Upper lobe of left lung (tissue), 6 donors: ENCODE measurements around the gene FBXO34. TPM values are rescaled to one million over a fixed set of nuclear protein-coding genes. Genes with fewer than 3 reads are reported as not detected.

Experiments used
- ATAC-seq, 2 donors: fragments of 200-7000 bp; cut with Tn5 transposase; one replicate each; pipeline ENCODE4 v1.9.1; 2022; ENCODE audit warnings: mild to moderate bottlenecking in 2 of 2, moderate library complexity in 2 of 2; ENCODE audit not compliant: low FRiP score in 2 of 2
- DNase-seq, 2 donors: peaks; one replicate each; pipeline ENCODE4 v3.0.0-alpha.2; 2019 to 2020
- H3K27ac ChIP-seq, 4 donors: fragments of 200-600 bp; sonication (generic); one replicate each; pipeline ENCODE4 v1.5.1; 2016 to 2019
- H3K27me3 ChIP-seq, 4 donors: fragments of 200-600 bp; sonication (generic); one replicate each; pipeline ENCODE4 v1.5.1; 2017 to 2019
- H3K36me3 ChIP-seq, 4 donors: fragments of 200-600 bp; sonication (generic); one replicate each; pipeline ENCODE4 v1.5.1; 2016 to 2019
- H3K4me1 ChIP-seq, 4 donors: fragments of 200-600 bp; sonication (generic); one replicate each; pipeline ENCODE4 v1.5.1; 2018 to 2019
- H3K4me3 ChIP-seq, 4 donors: fragments of 200-600 bp; sonication (generic); one replicate each; pipeline ENCODE4 v1.5.1; 2017 to 2019; ENCODE audit warnings: mild to moderate bottlenecking in 2 of 4, moderate library complexity in 1 of 4
- H3K9me3 ChIP-seq, 4 donors: fragments of 200-600 bp; sonication (generic); one replicate each; pipeline ENCODE4 v1.5.1; 2018 to 2019
- EP300 ChIP-seq, 4 donors: sonication (generic); formaldehyde crosslinking; IDR thresholded peaks; one replicate each; pipeline ENCODE4 v1.5.1; 2017; ENCODE audit warnings: antibody characterized with exemption in 4 of 4, control low read depth in 2 of 4
- POLR2A ChIP-seq, 4 donors: fragments of 450-650 bp; IDR thresholded peaks; one replicate each; pipeline ENCODE4 v1.5.1; 2016 to 2017; ENCODE audit warnings: antibody characterized with exemption in 4 of 4, mild to moderate bottlenecking in 2 of 4
- POLR2AphosphoS5 ChIP-seq, 2 donors: sonication (generic); formaldehyde crosslinking; IDR thresholded peaks; one replicate each; pipeline ENCODE4 v1.5.1; 2017; ENCODE audit warnings: antibody characterized with exemption in 2 of 2
- whole genome bisulfite sequencing, 2 donors: methylation state at CpG; one replicate each; pipeline ENCODE4 v1.1.5; 2017 to 2018; 5-methylcytosine and 5-hydroxymethylcytosine counted together
- total RNA-seq, 6 donors: library from RNA; depleted of rRNA in 4 of 6; stranded (reverse); fragments of >200 nt in 4 of 6; gene quantifications; one replicate each; pipeline versions ENCODE4 v1.1.0 to v1.2.1, GENCODE V29; 2016 to 2021
- TF ChIP-seq, protein P1 (sequence below), 6 experiments: fragments of 450-650 bp in 4 of 6; fragments of 200-600 bp in 2 of 6; sonication (generic) in 2 of 6; IDR thresholded peaks; one replicate each; pipeline ENCODE4 v1.5.1; 2016 to 2019; ENCODE audit warnings: antibody characterized with exemption in 6 of 6
- donor health status: DM: no; HTN: no; CAD: no; lungs with moderate emphysema.
- donor health status: DM: no; HTN: yes; CAD: no; lungs with severe emphysema.

FBXO34 gene
- total RNA-seq, 6 donors from 2014 or later = 19.9 to 52.1 (median 34.0) TPM

DNA sequence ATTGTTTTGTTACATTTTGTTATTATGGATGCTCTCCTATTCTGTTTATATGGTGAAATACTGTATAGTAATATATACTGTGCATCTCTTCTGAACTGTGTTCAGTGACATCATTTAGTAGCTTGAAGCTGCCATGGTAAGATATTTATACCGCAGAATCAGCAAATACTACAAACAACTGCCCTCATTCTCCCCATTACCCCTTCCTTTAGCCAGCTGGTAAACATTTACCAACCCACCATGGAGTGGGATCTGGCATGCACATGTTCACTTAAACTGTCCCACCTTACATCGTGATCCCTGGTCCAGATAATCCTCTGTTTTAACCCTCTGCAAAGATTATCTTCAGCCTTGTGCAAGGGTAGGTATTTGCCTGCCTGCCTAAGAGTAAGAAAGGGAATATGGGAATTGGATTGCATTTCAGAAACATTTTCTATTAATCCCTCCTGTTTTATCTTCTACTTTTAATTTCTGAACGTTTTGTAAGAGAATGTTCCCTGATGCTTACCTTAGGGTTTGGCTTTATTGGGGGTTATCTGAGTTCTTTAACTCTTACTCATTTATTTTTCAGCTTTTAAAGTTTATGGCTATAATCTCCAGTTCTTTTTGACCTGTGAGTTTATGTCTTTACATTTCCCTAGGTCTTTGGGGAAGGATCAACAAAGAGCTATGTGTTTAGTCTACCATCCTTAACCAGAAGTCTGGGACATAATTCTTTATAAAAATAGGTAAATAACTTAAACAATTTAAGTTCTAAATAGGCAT lies 46.5 kb downstream of the FBXO34 start:
- peaks cover 0 to 11% (median 0%) of the 10 kb centered on the region in 4 donors for H3K36me3 ChIP-seq
- 58 to 81% methylated on average over 3 of the region's 3 CpGs for WGBS, 2 donors
- H3K9me3 ChIP-seq = peaks cover under 1 to 7% (median 2%) of the 10 kb centered on the region in 4 donors
- H3K4me1 ChIP-seq = no peaks in the 10 kb centered on the region
- H3K4me3 ChIP-seq = no peak overlapping the region
- no peak overlapping the region for H3K27ac ChIP-seq
- H3K27me3 ChIP-seq = no peaks in the 10 kb centered on the region
- DNase-seq = no peak
- no peak for ATAC-seq
- no peak for TF ChIP-seq POLR2A (IDR thresholded peaks at IDR 0.05)
- no peak for TF ChIP-seq EP300 (IDR thresholded peaks at IDR 0.05)
- TF ChIP-seq, protein P1, sequence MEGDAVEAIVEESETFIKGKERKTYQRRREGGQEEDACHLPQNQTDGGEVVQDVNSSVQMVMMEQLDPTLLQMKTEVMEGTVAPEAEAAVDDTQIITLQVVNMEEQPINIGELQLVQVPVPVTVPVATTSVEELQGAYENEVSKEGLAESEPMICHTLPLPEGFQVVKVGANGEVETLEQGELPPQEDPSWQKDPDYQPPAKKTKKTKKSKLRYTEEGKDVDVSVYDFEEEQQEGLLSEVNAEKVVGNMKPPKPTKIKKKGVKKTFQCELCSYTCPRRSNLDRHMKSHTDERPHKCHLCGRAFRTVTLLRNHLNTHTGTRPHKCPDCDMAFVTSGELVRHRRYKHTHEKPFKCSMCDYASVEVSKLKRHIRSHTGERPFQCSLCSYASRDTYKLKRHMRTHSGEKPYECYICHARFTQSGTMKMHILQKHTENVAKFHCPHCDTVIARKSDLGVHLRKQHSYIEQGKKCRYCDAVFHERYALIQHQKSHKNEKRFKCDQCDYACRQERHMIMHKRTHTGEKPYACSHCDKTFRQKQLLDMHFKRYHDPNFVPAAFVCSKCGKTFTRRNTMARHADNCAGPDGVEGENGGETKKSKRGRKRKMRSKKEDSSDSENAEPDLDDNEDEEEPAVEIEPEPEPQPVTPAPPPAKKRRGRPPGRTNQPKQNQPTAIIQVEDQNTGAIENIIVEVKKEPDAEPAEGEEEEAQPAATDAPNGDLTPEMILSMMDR (IDR thresholded peaks at IDR 0.05) = no peak
- no peak for TF ChIP-seq POLR2AphosphoS5 (IDR thresholded peaks at IDR 0.05)

DNA sequence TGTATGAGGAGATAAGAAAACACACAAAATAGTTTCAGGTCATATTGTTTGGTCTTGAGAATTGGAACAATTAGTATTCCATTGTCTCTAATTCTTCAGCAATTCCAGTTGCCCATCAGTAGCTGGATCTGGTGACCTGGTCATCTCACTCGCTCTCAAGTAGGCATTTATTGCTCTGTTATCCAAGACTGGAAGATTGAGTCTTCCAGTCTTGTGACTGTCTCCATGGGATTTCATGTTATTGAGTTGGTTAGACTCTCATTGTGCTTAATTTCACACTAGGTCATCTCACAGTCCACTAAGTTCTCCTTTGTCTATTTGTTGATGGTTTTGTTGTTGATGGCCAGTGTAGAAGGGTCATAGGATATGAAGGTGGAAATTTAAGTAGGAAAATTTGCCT lies 47.5 kb downstream of the FBXO34 start:
- H3K4me1 ChIP-seq = no peaks in the 10 kb centered on the region
- no peaks in the 10 kb centered on the region for H3K27me3 ChIP-seq
- no peak for ATAC-seq
- 96 to 100% methylated on average over 1 of the region's 1 CpG for WGBS, 2 donors
- no peaks in the 10 kb centered on the region for H3K9me3 ChIP-seq
- TF ChIP-seq POLR2A (IDR thresholded peaks at IDR 0.05) (no peak), POLR2AphosphoS5 (IDR thresholded peaks at IDR 0.05) (no peak), EP300 (IDR thresholded peaks at IDR 0.05) (no peak)
- TF ChIP-seq, protein P1 (IDR thresholded peaks at IDR 0.05) = no peak
- H3K36me3 ChIP-seq = peaks cover 0 to 11% (median 0%) of the 10 kb centered on the region in 4 donors
- no peak overlapping the region for H3K27ac ChIP-seq
- no peak for DNase-seq
- H3K4me3 ChIP-seq = no peak overlapping the region

DNA sequence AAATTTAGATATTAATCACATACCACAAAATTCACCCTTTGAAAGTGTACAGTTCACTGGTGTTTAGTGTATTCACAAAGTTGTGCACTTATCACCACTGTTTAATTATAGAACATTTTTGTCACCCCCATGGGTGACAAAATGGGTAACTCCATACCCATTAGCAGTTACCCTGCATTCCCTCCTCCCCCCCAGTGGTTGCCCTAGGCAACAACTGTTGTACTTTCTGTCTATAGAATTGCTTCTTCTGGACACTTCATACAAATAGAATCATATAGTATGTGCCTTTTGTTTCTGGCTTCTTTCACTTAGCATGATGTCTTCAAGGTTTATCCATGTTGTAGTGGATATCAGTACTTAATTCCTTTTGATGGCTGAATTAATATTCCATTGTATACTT lies 52.7 kb downstream of the FBXO34 start:
- DNase-seq (no peak), ATAC-seq (no peak)
- no peaks in the 10 kb centered on the region for H3K36me3 ChIP-seq
- H3K27ac ChIP-seq = no peak overlapping the region
- H3K4me1 ChIP-seq = peaks cover 0 to 11% (median 0%) of the 10 kb centered on the region in 4 donors
- H3K4me3 ChIP-seq = no peak overlapping the region
- no peaks in the 10 kb centered on the region for H3K9me3 ChIP-seq
- no peak for TF ChIP-seq EP300 (IDR thresholded peaks at IDR 0.05)
- no peak for TF ChIP-seq POLR2A (IDR thresholded peaks at IDR 0.05)
- TF ChIP-seq, protein P1 (IDR thresholded peaks at IDR 0.05) = no peak
- no peak for TF ChIP-seq POLR2AphosphoS5 (IDR thresholded peaks at IDR 0.05)
- no peaks in the 10 kb centered on the region for H3K27me3 ChIP-seq

DNA sequence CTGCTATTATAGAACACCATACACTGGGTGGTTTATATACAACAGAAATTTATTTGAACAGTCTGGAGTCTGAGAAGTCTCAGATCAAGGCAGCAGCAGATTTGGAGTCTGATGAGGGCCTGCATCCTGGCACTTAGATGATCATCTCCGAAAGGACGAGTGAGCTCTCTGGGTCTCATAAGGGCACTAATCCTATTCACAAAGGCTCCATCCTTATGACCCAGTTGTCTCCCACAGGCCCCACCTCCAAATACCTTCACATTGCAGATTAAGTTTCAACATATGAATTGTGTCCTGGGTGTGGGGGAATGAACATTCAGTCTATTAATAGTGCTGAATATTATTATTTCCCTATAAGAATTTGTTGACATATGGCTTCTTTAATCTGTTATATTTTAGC lies 53.6 kb downstream of the FBXO34 start:
- no peaks in the 10 kb centered on the region for H3K36me3 ChIP-seq
- H3K4me1 ChIP-seq = peaks cover 0 to 12% (median 0%) of the 10 kb centered on the region in 4 donors
- no peak overlapping the region for H3K4me3 ChIP-seq
- no peaks in the 10 kb centered on the region for H3K27me3 ChIP-seq
- H3K9me3 ChIP-seq = no peaks in the 10 kb centered on the region
- DNase-seq = no peak
- 96 to 100% methylated on average over 2 of the region's 2 CpGs for WGBS, 2 donors
- TF ChIP-seq POLR2AphosphoS5 (IDR thresholded peaks at IDR 0.05) = no peak
- TF ChIP-seq EP300 (IDR thresholded peaks at IDR 0.05) = no peak
- TF ChIP-seq, protein P1 (IDR thresholded peaks at IDR 0.05) = no peak
- no peak for TF ChIP-seq POLR2A (IDR thresholded peaks at IDR 0.05)
- no peak overlapping the region for H3K27ac ChIP-seq
- ATAC-seq = no peak

DNA sequence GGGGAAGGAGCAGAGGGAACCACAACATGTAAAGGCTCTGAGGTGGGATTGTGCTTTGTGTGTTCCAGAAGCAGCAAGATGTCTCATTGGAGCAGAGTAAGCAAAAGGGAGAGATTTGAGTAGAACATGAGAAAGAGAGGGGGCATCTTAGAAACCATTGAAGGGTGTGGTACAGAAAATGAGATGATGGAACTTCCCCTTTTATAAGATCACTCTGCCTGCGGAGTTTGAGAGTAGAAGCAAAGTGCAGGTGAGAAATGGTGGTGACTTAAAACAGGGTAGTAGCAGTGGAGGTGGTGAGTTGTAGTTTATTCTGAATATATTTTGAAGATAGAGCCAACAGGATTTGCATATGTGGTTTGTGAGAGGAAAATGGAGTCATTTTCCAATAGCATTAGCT lies 56.0 kb downstream of the FBXO34 start:
- no peak for ATAC-seq
- Histone ChIP-seq H3K27ac (no peak overlapping the region), H3K4me3 (no peak overlapping the region), H3K9me3 (no peaks in the 10 kb centered on the region), H3K36me3 (no peaks in the 10 kb centered on the region), H3K4me1 (peaks cover 0 to 12% (median 1%) of the 10 kb centered on the region in 4 donors), H3K27me3 (no peaks in the 10 kb centered on the region)
- 62 to 68% methylated on average over 1 of the region's 1 CpG for WGBS, 2 donors
- no peak for DNase-seq
- TF ChIP-seq EP300 (IDR thresholded peaks at IDR 0.05) (no peak), POLR2AphosphoS5 (IDR thresholded peaks at IDR 0.05) (no peak), POLR2A (IDR thresholded peaks at IDR 0.05) (no peak)
- TF ChIP-seq, protein P1 (IDR thresholded peaks at IDR 0.05) = no peak
